K562 treated with DMSO at 1 percent for 12 hours (cell line): ENCODE data around the gene DOC2B. TPM values are rescaled to one million over a fixed set of nuclear protein-coding genes. Genes with fewer than 3 reads are reported as not detected.

ENCODE experiments used
- total RNA-seq: library from RNA; unstranded; fragments of 300-600 nt; gene quantifications from 2 replicates; pipeline ENCODE4 v1.2.3, GENCODE V29; 2022; ENCODE audit not compliant: insufficient read depth

Gene DOC2B
- total RNA-seq: not detected in 2 replicates

DNA sequence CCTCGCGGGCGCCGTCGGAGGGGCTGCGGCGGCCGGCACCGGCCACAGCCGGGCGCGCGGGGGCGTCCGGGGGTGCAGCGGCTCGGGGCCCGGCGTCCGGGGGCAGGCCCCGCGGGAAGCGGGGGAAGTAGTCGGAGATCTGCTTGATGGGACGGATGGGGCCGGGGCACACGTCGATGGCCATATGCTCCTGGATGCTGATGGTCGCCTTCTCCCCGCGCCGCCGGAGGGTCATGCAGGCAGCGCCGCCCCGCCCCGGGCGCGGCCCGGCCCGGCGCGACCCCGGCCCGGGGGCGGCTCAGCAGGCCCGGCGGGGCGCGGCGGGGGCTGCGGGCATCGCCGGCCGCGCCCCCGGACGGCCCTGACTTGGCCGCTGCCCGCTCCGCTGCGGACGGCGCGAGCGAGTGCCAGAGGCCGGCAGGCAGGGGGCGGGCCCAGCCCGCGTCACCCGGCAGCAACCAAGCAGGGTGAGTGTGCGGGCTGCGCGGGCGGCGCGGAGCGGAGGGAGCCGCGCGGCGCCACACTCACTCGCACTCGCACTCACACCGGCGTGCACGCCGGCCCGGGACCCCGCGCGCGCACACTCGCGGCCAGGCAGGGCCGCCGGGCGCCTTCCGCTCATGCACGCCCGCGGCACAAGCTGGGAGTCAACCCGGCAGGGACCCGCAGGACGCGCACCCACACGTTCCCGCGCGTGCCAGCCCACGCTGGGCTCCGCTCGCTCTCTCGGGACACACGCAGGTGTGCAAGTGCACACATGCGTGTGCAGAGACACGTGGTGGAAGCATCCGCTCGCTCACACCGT, at the start of gene DOC2B:
DOC2B (minus strand) TSS at position 406 of the 805 bp plus-strand sequence; CDS start at position 235, 171 bp downstream.

DNA sequence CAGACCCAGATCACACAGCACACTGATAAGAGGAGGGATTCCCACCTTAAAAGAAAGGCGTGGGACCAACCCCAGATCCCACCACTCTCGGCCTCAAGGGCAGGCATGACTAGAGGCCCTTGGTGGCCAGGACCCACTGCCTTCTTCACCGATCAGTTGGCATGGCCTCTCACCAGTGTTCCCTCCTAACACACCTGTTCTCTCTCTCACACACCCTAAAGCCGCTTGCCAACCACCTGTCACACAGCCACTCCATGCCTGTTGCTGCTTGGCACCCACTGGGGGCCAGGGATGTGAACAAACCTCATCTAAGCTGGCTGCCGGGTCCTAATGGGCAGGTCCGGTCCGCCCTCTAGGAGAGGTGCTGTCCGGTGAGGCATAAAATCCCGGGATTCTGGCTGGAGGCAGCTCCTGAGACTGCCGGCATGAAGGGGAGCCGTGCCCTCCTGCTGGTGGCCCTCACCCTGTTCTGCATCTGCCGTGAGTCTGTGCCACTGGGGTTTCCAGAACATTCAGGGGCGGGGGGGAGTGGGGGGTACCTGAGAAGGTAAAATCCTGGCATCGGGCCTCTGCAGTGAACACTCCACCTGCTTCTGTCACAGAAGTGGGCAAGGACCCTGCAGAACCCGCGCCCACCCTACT, 44.2 kb downstream of the DOC2B start, which contains the start of gene SCGB1C2:
SCGB1C2 (plus strand) TSS at position 404 of the 642 bp plus-strand sequence; CDS start at position 426, 22 bp downstream.

Other genes with a start within 250 kb of the DOC2B start
- not detected in 2 replicates for gene SCGB1C2, start 44.1 kb downstream of the DOC2B start, total RNA-seq
- 1.0 and 1.1 TPM in 2 replicates for gene RPH3AL, start 171.2 kb upstream of the DOC2B start, total RNA-seq